HEK293T (cell line): Measurements from ENCODE around the gene DDC.

ENCODE experiments used
- CTCF ChIA-PET: fragments of 350-600 bp; formaldehyde crosslinking; extraction: SDS; loops from one replicate; lab custom pipeline; 2021; ENCODE audit warnings: antibody characterized with exemption, inconsistent platforms; lab: Yijun Ruan, JAX
- POLR2A ChIA-PET: fragments of 350-600 bp; formaldehyde crosslinking; extraction: SDS; loops from one replicate; lab custom pipeline; 2020; ENCODE audit warnings: antibody characterized with exemption, inconsistent platforms; lab: Yijun Ruan, JAX
- DNase-seq: peaks from one replicate; pipeline ENCODE4 v3.0.0; 2012; ENCODE audit warnings: mixed read lengths; ENCODE audit errors: extremely low spot score
- ARNT ChIP-seq: fragments of 450-650 bp; IDR thresholded peaks from 2 replicates; pipeline ENCODE4 v1.6.1; 2017; ENCODE audit warnings: mild to moderate bottlenecking
- BHLHE40 ChIP-seq: fragments of 450-650 bp; IDR thresholded peaks from 2 replicates; pipeline ENCODE4 v1.6.1; 2016; ENCODE audit warnings: mild to moderate bottlenecking, moderate library complexity, borderline replicate concordance
- CTBP1 ChIP-seq: fragments of 450-650 bp; IDR thresholded peaks from 2 replicates; pipeline ENCODE4 v1.6.1; 2016; ENCODE audit warnings: borderline replicate concordance
- ELF4 ChIP-seq: fragments of 450-650 bp; IDR thresholded peaks from 2 replicates; pipeline ENCODE4 v1.6.1; 2017; ENCODE audit warnings: antibody characterized with exemption
- FOXA1 ChIP-seq: fragments of 450-650 bp; IDR thresholded peaks from 2 replicates; pipeline ENCODE4 v1.6.1; 2016; ENCODE audit warnings: mild to moderate bottlenecking
- FOXK2 ChIP-seq: fragments of 450-650 bp; IDR thresholded peaks from 2 replicates; pipeline ENCODE4 v1.6.1; 2016; ENCODE audit warnings: mild to moderate bottlenecking
- FOXM1 ChIP-seq: fragments of 450-650 bp; IDR thresholded peaks from 2 replicates; pipeline ENCODE4 v1.6.1; 2017; ENCODE audit warnings: mild to moderate bottlenecking, borderline replicate concordance
- HDGF ChIP-seq: fragments of 450-650 bp; IDR thresholded peaks from 2 replicates; pipeline ENCODE4 v1.6.1; 2017; ENCODE audit warnings: antibody characterized with exemption, borderline replicate concordance
- L3MBTL2 ChIP-seq: fragments of 450-650 bp; conservative IDR thresholded peaks from 2 replicates; pipeline ENCODE4 v1.6.1; 2016; ENCODE audit warnings: mild to moderate bottlenecking
- LEF1 ChIP-seq: fragments of 450-650 bp; IDR thresholded peaks from 2 replicates; pipeline ENCODE4 v1.6.1; 2017; ENCODE audit warnings: mild to moderate bottlenecking, borderline replicate concordance
- NFRKB ChIP-seq: fragments of 450-650 bp; IDR thresholded peaks from 2 replicates; pipeline ENCODE4 v1.6.1; 2016; ENCODE audit warnings: mild to moderate bottlenecking, moderate library complexity
- SP1 ChIP-seq: fragments of 450-650 bp; IDR thresholded peaks from 2 replicates; pipeline ENCODE4 v1.6.1; 2017
- SUZ12 ChIP-seq: fragments of 450-650 bp; IDR thresholded peaks from 2 replicates; pipeline ENCODE4 v1.6.1; 2016; ENCODE audit warnings: mild to moderate bottlenecking
- TARDBP ChIP-seq: fragments of 450-650 bp; IDR thresholded peaks from 2 replicates; pipeline ENCODE4 v1.6.1; 2016
- ZNF384 ChIP-seq: fragments of 450-650 bp; IDR thresholded peaks from 2 replicates; pipeline ENCODE4 v1.6.1; 2016
- TF ChIP-seq, protein P1 (sequence below): fragments of 450-650 bp; IDR thresholded peaks from 2 replicates; pipeline ENCODE4 v1.6.1; 2016

Gene DDC

GRCh38 chr7:50564640-50565558, at the start of gene DDC:
Gene DDC, minus strand, starts transcription at chr7:50565405. Its CDS starts 21,320 bp downstream, at chr7:50544085.
- TF ChIP-seq TARDBP (no peak), ZNF384 (no peak), ARNT (no peak), ELF4 (no peak), FOXK2 (no peak), NFRKB (no peak), FOXA1 (no peak), HDGF (no peak), SUZ12 (no peak), BHLHE40 (no peak), SP1 (no peak), CTBP1 (no peak)
- TF ChIP-seq, protein P1, sequence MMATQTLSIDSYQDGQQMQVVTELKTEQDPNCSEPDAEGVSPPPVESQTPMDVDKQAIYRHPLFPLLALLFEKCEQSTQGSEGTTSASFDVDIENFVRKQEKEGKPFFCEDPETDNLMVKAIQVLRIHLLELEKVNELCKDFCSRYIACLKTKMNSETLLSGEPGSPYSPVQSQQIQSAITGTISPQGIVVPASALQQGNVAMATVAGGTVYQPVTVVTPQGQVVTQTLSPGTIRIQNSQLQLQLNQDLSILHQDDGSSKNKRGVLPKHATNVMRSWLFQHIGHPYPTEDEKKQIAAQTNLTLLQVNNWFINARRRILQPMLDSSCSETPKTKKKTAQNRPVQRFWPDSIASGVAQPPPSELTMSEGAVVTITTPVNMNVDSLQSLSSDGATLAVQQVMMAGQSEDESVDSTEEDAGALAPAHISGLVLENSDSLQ = no peak
- no peak for DNase-seq
- ChIA-PET POLR2A (no interaction called here), CTCF (interaction anchor here (1.0 kb wide), 1 partner anchor 115 kb away, joined by 3 read pairs; no protein-coding TSS in a partner anchor)

- ChIA-PET CTCF (no interaction called here), POLR2A (no interaction called here)
- DNase-seq = no peak
- TF ChIP-seq TARDBP = no peak
- no peak for TF ChIP-seq LEF1
- no peak for TF ChIP-seq HDGF
- TF ChIP-seq ZNF384 = no peak
- no peak for TF ChIP-seq BHLHE40
- no peak for TF ChIP-seq FOXA1
- TF ChIP-seq ARNT = no peak
Measured at GRCh38 chr7:50613473-50613872, 48.3 kb upstream of the DDC start.

DNA sequence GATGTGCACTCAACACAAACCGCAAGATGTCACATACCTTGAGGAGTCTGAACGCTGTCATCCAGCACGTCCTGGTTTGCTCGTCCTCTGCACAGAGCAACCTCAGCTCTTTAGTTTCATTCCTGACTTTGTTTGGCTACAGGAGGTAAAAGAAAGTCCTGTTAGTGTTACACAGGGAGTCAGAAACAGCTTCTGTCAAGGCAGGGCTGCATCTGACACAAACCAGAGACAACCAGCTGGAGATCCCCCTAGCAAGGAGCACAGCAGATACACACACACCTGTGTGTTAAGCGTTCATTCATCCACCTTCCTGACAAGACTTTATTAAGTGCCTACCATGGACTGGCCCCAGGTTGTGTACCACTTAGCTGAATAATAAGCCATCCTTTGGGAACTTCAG, 47.5 kb upstream of the DDC start:
- no peak for DNase-seq
- CTCF ChIA-PET = no interaction called here
- POLR2A ChIA-PET = no interaction called here
- no peak for TF ChIP-seq SUZ12
- no peak for TF ChIP-seq FOXM1
- no peak for TF ChIP-seq HDGF

DNA sequence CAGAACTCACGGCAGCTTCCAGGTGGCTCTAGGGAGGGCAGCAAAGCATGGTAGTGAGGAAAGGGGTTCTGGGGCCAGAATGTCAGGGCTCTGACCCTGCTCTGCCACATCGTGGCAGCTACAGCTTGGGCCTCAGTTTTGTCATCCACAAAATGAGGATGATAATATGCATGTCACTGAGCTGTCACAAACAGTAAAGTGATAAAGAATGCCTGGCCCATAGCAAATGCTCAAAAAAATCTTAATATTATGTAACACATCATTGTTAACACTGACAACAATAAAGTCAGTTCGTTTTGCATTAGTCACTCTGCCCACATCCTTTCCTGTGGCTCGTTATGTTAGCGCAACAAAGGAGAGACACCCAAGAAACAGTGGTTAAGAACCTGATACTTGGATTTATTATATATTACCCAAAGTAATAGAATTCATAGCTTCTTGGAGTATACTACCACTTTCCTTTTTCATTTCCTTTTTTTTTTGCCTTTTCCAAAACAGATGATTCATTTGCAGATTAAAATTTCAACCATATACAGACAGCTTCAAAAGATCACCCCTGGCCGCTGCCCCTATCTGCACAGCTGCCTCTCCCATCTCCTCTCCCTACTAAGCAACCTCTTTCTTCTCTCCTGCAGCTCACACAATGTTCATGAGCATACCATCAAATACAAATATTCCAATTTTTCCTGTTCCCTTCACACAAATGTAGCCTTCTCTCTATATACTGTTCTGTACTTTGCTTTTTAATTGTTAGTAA, 45.5 kb upstream of the DDC start:
- DNase-seq = no peak
- ChIA-PET CTCF (no interaction called here), POLR2A (no interaction called here)
- TF ChIP-seq TARDBP (no peak), L3MBTL2 (no peak), HDGF (no peak), CTBP1 (no peak), SP1 (no peak), FOXA1 (no peak), LEF1 (no peak)

DNA sequence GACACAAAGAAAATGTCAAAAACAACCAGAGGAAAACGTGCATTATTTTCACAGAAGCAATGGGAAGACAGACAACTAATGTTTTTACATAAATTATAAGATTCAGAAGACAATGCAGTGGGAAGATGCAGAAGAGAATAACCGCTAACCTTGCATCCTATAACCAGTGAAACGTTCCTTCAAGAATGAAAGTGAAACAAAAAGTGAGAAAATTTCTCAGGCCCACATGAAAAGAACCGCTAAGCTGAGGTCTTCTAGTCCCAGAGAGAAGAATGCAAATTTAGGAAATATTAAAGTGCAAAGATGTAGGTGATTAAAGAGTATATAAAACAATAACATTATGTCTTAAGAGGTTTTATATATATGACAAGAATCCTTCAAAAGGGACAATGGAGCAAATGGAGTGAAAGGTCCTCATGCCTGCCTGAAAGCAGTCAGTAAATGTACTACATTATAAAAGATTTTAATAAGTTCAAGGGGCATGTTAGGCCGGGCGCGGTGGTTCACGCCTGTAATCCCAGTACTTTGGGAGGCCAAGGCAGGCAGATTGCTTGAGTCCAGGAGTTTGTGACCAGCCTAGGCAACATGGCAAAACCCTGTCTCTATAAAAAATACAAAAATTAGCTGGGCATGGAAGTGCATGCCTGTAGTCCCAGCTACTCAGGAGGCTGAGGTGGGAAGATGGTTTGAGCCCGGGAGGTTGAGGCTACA, 43.1 kb upstream of the DDC start:
- CTCF ChIA-PET = no interaction called here

More for the DNA sequence above, 43.1 kb upstream of the DDC start:
- POLR2A ChIA-PET = no interaction called here
- DNase-seq = no peak
- TF ChIP-seq, protein P1 = no peak
- TF ChIP-seq FOXK2 (no peak), L3MBTL2 (no peak), SP1 (no peak), ZNF384 (no peak), HDGF (no peak), SUZ12 (no peak), BHLHE40 (no peak), FOXM1 (no peak), CTBP1 (no peak), LEF1 (no peak), ARNT (no peak), TARDBP (no peak), NFRKB (no peak), FOXA1 (no peak), ELF4 (no peak)
